Neuronal stem cell (in vitro differentiated cells): Measurements from ENCODE around the gene SEMA6B. TPM values are rescaled to one million over a fixed set of nuclear protein-coding genes. Genes with fewer than 3 reads are reported as not detected.

Experiments
- DNase-seq: peaks from one replicate; pipeline ENCODE4 v3.0.0-alpha.2; 2013; ENCODE audit warnings: low spot score
- H2AFZ ChIP-seq: one replicate; pipeline ENCODE4 v1.6.1; 2013; ENCODE audit warnings: mild to moderate bottlenecking, low read length, inconsistent platforms
- H2AK5ac ChIP-seq: 2 replicates; pipeline ENCODE4 v1.6.1; 2013; ENCODE audit warnings: low read depth, mild to moderate bottlenecking, inconsistent platforms, low read length, moderate library complexity, mixed read lengths
- H2BK120ac ChIP-seq: 2 replicates; pipeline ENCODE4 v1.6.1; 2013; ENCODE audit warnings: low read depth, mild to moderate bottlenecking, inconsistent platforms, low read length, moderate library complexity, mixed read lengths
- H2BK12ac ChIP-seq: one replicate; pipeline ENCODE4 v1.6.1; 2013; ENCODE audit warnings: low read length, inconsistent platforms
- H2BK15ac ChIP-seq: 2 replicates; pipeline ENCODE4 v1.6.1; 2013; ENCODE audit warnings: mild to moderate bottlenecking, low read length, inconsistent platforms, mixed read lengths
- H2BK5ac ChIP-seq: one replicate; pipeline ENCODE4 v1.6.1; 2013; ENCODE audit warnings: inconsistent platforms, mild to moderate bottlenecking, low read length, moderate library complexity
- H3K14ac ChIP-seq: one replicate; pipeline ENCODE4 v1.6.1; 2013; ENCODE audit warnings: low read length, inconsistent platforms
- H3K18ac ChIP-seq: 2 replicates; pipeline ENCODE4 v1.6.1; 2013; ENCODE audit warnings: low read length, inconsistent platforms
- H3K23ac ChIP-seq: 2 replicates; pipeline ENCODE4 v1.6.1; 2013; ENCODE audit warnings: low read depth, mild to moderate bottlenecking, mixed read lengths, low read length, inconsistent platforms; ENCODE audit not compliant: poor library complexity
- H3K27ac ChIP-seq: replicated peaks from 3 replicates; pipeline ENCODE4 v1.5.1; 2013; ENCODE audit warnings: low read length, inconsistent platforms
- H3K27me3 ChIP-seq, 3 experiments: 2 replicates each; pipeline ENCODE4 v1.6.1; 2013; ENCODE audit warnings: low read length in 3 of 3, mild to moderate bottlenecking in 2 of 3, inconsistent platforms in 1 of 3, low read depth in 1 of 3, mixed read lengths in 1 of 3, moderate library complexity in 1 of 3; ENCODE audit not compliant: control insufficient read depth in 3 of 3, insufficient read depth in 3 of 3
- H3K36me3 ChIP-seq, 2 donors: replicated peaks in 1 of 2; 2 replicates each; pipeline ENCODE4 v1.6.1; 2013; ENCODE audit warnings: low read length in 2 of 2; ENCODE audit not compliant: control insufficient read depth in 2 of 2, insufficient read depth in 2 of 2
- H3K4ac ChIP-seq: 2 replicates; pipeline ENCODE4 v1.6.1; 2013; ENCODE audit warnings: inconsistent platforms, mild to moderate bottlenecking, low read length, moderate library complexity
- H3K4me1 ChIP-seq, 2 donors: 1 replicate in 1 of 2; 2 replicates in 1 of 2; pipeline ENCODE4 v1.6.1; 2013; ENCODE audit warnings: low read length in 2 of 2, low read depth in 1 of 2; ENCODE audit not compliant: control insufficient read depth in 2 of 2, insufficient read depth in 1 of 2
- H3K4me2 ChIP-seq: one replicate; pipeline ENCODE4 v1.6.1; 2013; ENCODE audit warnings: mild to moderate bottlenecking, low read length, inconsistent platforms; ENCODE audit not compliant: insufficient read depth, poor library complexity, severe bottlenecking
- H3K4me3 ChIP-seq, 2 donors: 2 replicates each; pipeline ENCODE4 v1.5.1; 2013; ENCODE audit warnings: low read length in 2 of 2, mild to moderate bottlenecking in 2 of 2, inconsistent platforms in 1 of 2, moderate library complexity in 1 of 2
- H3K79me1 ChIP-seq: one replicate; pipeline ENCODE4 v1.6.1; 2013; ENCODE audit warnings: low read depth, mild to moderate bottlenecking, inconsistent platforms, low read length, moderate library complexity
- H3K9ac ChIP-seq: one replicate; pipeline ENCODE4 v1.6.1; 2013; ENCODE audit warnings: mild to moderate bottlenecking, low read depth, low read length, inconsistent platforms; ENCODE audit not compliant: poor library complexity
- H3K9me3 ChIP-seq, 2 donors: replicated peaks in 1 of 2; 2 replicates each; pipeline versions ENCODE3 to v1.6.1; 2013; ENCODE audit warnings: low read length in 2 of 2, mild to moderate bottlenecking in 2 of 2, inconsistent platforms in 1 of 2, low read depth in 1 of 2, mixed read lengths in 1 of 2, moderate library complexity in 1 of 2; ENCODE audit not compliant: control insufficient read depth in 2 of 2, insufficient read depth in 1 of 2
- H4K8ac ChIP-seq: one replicate; pipeline ENCODE4 v1.6.1; 2013; ENCODE audit warnings: low read depth, mild to moderate bottlenecking, inconsistent platforms, low read length, moderate library complexity
- H4K91ac ChIP-seq: one replicate; pipeline ENCODE4 v1.6.1; 2013; ENCODE audit warnings: low read length, low read depth, mild to moderate bottlenecking, inconsistent platforms; ENCODE audit not compliant: poor library complexity
- WGBS, 2 donors: extraction: QIAGEN DNeasy Blood & Tissue Kit; methylation state at CpG; one replicate each; pipeline ENCODE4 v1.1.7; 2013; ENCODE audit warnings: missing lambda C conversion rate in 2 of 2, mixed read lengths in 1 of 2; ENCODE audit not compliant: insufficient read length in 2 of 2, insufficient replicate concordance in 1 of 2; ENCODE audit errors: extremely low coverage in 2 of 2; 5-methylcytosine and 5-hydroxymethylcytosine counted together
- polyA plus RNA-seq, 2 experiments: library from polyadenylated mRNA; stranded (reverse); fragments of 200-250 nt; gene quantifications; one replicate each; pipeline ENCODE4 v1.2.3, GENCODE V29; 2013

Gene SEMA6B, protein sequence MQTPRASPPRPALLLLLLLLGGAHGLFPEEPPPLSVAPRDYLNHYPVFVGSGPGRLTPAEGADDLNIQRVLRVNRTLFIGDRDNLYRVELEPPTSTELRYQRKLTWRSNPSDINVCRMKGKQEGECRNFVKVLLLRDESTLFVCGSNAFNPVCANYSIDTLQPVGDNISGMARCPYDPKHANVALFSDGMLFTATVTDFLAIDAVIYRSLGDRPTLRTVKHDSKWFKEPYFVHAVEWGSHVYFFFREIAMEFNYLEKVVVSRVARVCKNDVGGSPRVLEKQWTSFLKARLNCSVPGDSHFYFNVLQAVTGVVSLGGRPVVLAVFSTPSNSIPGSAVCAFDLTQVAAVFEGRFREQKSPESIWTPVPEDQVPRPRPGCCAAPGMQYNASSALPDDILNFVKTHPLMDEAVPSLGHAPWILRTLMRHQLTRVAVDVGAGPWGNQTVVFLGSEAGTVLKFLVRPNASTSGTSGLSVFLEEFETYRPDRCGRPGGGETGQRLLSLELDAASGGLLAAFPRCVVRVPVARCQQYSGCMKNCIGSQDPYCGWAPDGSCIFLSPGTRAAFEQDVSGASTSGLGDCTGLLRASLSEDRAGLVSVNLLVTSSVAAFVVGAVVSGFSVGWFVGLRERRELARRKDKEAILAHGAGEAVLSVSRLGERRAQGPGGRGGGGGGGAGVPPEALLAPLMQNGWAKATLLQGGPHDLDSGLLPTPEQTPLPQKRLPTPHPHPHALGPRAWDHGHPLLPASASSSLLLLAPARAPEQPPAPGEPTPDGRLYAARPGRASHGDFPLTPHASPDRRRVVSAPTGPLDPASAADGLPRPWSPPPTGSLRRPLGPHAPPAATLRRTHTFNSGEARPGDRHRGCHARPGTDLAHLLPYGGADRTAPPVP
- polyA plus RNA-seq (2013, experiment 1 of 2) = 42.5 TPM
- 43.0 TPM for polyA plus RNA-seq (2013, experiment 2 of 2)

GRCh38 chr19:4559569-4559968 is at the start of gene SEMA6B:
TSS of gene SEMA6B (minus strand) at chr19:4559684. CDS start at chr19:4558457, 1,227 bp downstream.
- WGBS, 2 donors = no CpG with 5 or more reads among the region's 13 CpGs
- Histone ChIP-seq H2BK120ac (no peak within 1 kb of the TSS), H4K8ac (no peak within 1 kb of the TSS), H3K27ac (no peak within 1 kb of the TSS), H3K4me2 (no peak within 1 kb of the TSS), H3K23ac (no peak within 1 kb of the TSS), H2BK15ac (no peak within 1 kb of the TSS), H3K36me3 (peaks cover 14 to 15% of the 10 kb centered on the region in 2 donors), H3K79me1 (peaks cover 3% of the 10 kb centered on the region), H2AFZ (no peak within 1 kb of the TSS), H3K4me3 (peak within 1 kb of the TSS in 1 of 2 donors; percentile 68), H2BK5ac (no peak within 1 kb of the TSS), H3K14ac (no peak within 1 kb of the TSS), H4K91ac (no peak within 1 kb of the TSS), H3K4me1 (no peaks in the 10 kb centered on the region), H3K9ac (no peak within 1 kb of the TSS), H2BK12ac (no peak within 1 kb of the TSS), H3K4ac (no peak within 1 kb of the TSS), H3K27me3 (peaks cover 0 to 2% (median 0%) of the 10 kb centered on the region in 3 experiments), H3K9me3 (no peaks in the 10 kb centered on the region), H3K18ac (no peak within 1 kb of the TSS), H2AK5ac (no peak within 1 kb of the TSS)
- DNase-seq = no peak

GRCh38 chr19:4606921-4607678 is 47.6 kb upstream of the SEMA6B start:
- Histone ChIP-seq H3K4ac (no peak overlapping the region), H3K36me3 (no peaks in the 10 kb centered on the region), H4K91ac (peak overlapping the region; percentile 80), H4K8ac (no peak overlapping the region), H2AFZ (peak overlapping the region; percentile 85), H3K4me2 (peak overlapping the region; percentile 45), H3K79me1 (no peaks in the 10 kb centered on the region), H3K23ac (peak overlapping the region; percentile 60), H3K9me3 (no peaks in the 10 kb centered on the region), H3K27ac (peak overlapping the region; percentile 87), H3K9ac (peak overlapping the region; percentile 73), H2AK5ac (no peak overlapping the region), H3K4me3 (peak overlapping the region; percentile 11 to 63), H2BK12ac (peak overlapping the region; percentile 94), H2BK120ac (no peak overlapping the region), H3K4me1 (peaks cover 5 to 7% of the 10 kb centered on the region in 2 donors), H2BK5ac (peak overlapping the region; percentile 7), H3K18ac (peak overlapping the region; percentile 98), H2BK15ac (no peak overlapping the region), H3K27me3 (no peaks in the 10 kb centered on the region), H3K14ac (no peak overlapping the region)
- peak; percentile 75 for DNase-seq
- no CpG with 5 or more reads among the region's 35 CpGs for WGBS, 2 donors

DNA sequence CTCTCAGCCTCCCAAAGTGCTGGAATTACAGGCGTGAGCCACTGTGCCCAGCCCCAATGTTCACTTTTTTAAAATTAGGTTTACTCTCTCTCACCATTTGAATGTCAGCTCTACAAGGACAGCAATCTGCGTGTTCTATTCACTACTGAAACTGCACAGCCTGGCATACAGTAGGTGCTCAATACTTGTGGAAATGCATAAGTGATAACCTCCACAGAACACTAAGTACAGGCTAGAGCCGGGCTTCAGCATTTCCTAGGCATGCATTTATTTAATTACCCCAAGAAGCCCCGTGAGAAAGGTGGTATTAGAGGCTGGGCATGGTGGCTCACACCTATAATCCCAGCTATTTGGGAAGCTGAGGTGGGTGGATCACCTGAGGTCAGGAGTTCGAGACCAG is 46.7 kb upstream of the SEMA6B start:
- H3K27me3 ChIP-seq = no peaks in the 10 kb centered on the region

More for the DNA sequence above, 46.7 kb upstream of the SEMA6B start:
- H2BK5ac ChIP-seq = no peak overlapping the region
- no peaks in the 10 kb centered on the region for H3K9me3 ChIP-seq
- no peak overlapping the region for H3K4me3 ChIP-seq
- no peak overlapping the region for H3K23ac ChIP-seq
- no peak overlapping the region for H2BK15ac ChIP-seq
- H2BK12ac ChIP-seq = no peak overlapping the region
- H3K36me3 ChIP-seq = no peaks in the 10 kb centered on the region
- no peak overlapping the region for H3K18ac ChIP-seq
- H2BK120ac ChIP-seq = no peak overlapping the region
- no peak overlapping the region for H4K91ac ChIP-seq
- whole genome bisulfite sequencing, 2 donors = no CpG with 5 or more reads among the region's 5 CpGs
- no peak overlapping the region for H2AK5ac ChIP-seq
- no peak for DNase-seq
- H3K27ac ChIP-seq = no peak overlapping the region
- H3K4ac ChIP-seq = no peak overlapping the region
- H3K4me2 ChIP-seq = no peak overlapping the region
- H3K79me1 ChIP-seq = no peaks in the 10 kb centered on the region
- H4K8ac ChIP-seq = no peak overlapping the region
- H2AFZ ChIP-seq = no peak overlapping the region
- peaks cover 5 to 7% of the 10 kb centered on the region in 2 donors for H3K4me1 ChIP-seq
- no peak overlapping the region for H3K14ac ChIP-seq
- H3K9ac ChIP-seq = no peak overlapping the region
